Endothelial cell (in vitro differentiated cells): ENCODE results near the gene RUNX3. TPM values are rescaled to one million over a fixed set of nuclear protein-coding genes. Genes with fewer than 3 reads are reported as not detected.

ENCODE experiments used
- DNase-seq: peaks from one replicate; pipeline ENCODE4 v3.0.0; 2021; ENCODE audit warnings: low spot score
- H3K27ac Mint-ChIP-seq: one replicate; pipeline ENCODE4 v1.8.0; 2021; ENCODE audit warnings: mixed read lengths, inconsistent platforms; ENCODE audit not compliant: unreplicated experiment
- H3K27me3 Mint-ChIP-seq: one replicate; pipeline ENCODE4 v1.8.0; 2021; ENCODE audit warnings: mild to moderate bottlenecking, moderate library complexity, mixed read lengths, inconsistent platforms; ENCODE audit not compliant: unreplicated experiment
- H3K36me3 Mint-ChIP-seq: one replicate; pipeline ENCODE4 v1.8.0; 2021; ENCODE audit warnings: mild to moderate bottlenecking, low read depth, mixed read lengths, inconsistent platforms; ENCODE audit not compliant: unreplicated experiment
- H3K4me1 Mint-ChIP-seq: one replicate; pipeline ENCODE4 v1.8.0; 2021; ENCODE audit warnings: mild to moderate bottlenecking, mixed read lengths, inconsistent platforms; ENCODE audit not compliant: unreplicated experiment
- H3K4me3 Mint-ChIP-seq: one replicate; pipeline ENCODE4 v1.8.0; 2021; ENCODE audit warnings: mild to moderate bottlenecking, mixed read lengths, inconsistent platforms; ENCODE audit not compliant: unreplicated experiment
- H3K9me3 Mint-ChIP-seq: one replicate; pipeline ENCODE4 v1.8.0; 2021; ENCODE audit warnings: mixed read lengths, inconsistent platforms; ENCODE audit not compliant: unreplicated experiment
- total RNA-seq: library from RNA; stranded (reverse); fragmentation: NEBNext Ultra II Directional; extraction: Animal tissue kit (Norgen Biotek cat#: 25700); gene quantifications from one replicate; pipeline ENCODE4 v1.2.1, GENCODE V29; 2021; ENCODE audit not compliant: unreplicated experiment
- TF ChIP-seq, protein P1 (sequence below): fragments of 200-600 bp; sonication (generic); IDR thresholded peaks from one replicate; pipeline ENCODE4 v1.5.0; 2021; ENCODE audit warnings: antibody characterized with exemption; ENCODE audit not compliant: unreplicated experiment

The RUNX3 gene
- total RNA-seq, 1 donor from 2014 or later = 1.8 TPM

DNA sequence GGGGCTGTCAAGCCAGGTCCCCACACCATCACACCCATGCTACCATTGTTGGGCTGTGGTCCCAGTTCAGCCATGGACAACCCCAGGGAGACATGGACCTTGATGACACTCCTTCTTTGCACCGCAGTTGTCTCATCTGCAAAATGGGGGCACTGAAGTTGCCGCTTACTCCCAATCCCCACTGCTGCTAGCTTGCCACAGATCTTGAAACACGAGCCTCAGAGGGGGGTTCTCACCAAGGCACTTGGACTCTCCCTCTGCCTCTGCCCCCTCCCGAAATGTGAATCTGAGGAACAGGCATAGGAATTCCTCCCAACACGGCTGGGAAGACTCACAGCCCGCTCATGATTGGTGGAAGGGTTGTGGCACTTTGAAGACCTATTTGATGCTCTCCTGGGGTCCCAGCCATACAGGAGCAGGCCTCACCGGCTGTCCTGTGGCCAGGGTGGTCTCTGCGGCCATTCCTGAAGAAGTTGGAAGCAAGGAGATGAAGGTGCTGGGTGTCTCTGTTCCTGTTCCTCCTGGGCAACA, 31.1 kb downstream of the RUNX3 start:
- TF ChIP-seq, protein P1, sequence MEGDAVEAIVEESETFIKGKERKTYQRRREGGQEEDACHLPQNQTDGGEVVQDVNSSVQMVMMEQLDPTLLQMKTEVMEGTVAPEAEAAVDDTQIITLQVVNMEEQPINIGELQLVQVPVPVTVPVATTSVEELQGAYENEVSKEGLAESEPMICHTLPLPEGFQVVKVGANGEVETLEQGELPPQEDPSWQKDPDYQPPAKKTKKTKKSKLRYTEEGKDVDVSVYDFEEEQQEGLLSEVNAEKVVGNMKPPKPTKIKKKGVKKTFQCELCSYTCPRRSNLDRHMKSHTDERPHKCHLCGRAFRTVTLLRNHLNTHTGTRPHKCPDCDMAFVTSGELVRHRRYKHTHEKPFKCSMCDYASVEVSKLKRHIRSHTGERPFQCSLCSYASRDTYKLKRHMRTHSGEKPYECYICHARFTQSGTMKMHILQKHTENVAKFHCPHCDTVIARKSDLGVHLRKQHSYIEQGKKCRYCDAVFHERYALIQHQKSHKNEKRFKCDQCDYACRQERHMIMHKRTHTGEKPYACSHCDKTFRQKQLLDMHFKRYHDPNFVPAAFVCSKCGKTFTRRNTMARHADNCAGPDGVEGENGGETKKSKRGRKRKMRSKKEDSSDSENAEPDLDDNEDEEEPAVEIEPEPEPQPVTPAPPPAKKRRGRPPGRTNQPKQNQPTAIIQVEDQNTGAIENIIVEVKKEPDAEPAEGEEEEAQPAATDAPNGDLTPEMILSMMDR = no peak
- no peaks in the 10 kb centered on the region for H3K36me3 Mint-ChIP-seq
- H3K4me3 Mint-ChIP-seq = no peak overlapping the region
- H3K9me3 Mint-ChIP-seq = no peaks in the 10 kb centered on the region
- H3K27ac Mint-ChIP-seq = no peak overlapping the region
- H3K4me1 Mint-ChIP-seq = no peaks in the 10 kb centered on the region
- DNase-seq = no peak
- H3K27me3 Mint-ChIP-seq = no peaks in the 10 kb centered on the region

DNA sequence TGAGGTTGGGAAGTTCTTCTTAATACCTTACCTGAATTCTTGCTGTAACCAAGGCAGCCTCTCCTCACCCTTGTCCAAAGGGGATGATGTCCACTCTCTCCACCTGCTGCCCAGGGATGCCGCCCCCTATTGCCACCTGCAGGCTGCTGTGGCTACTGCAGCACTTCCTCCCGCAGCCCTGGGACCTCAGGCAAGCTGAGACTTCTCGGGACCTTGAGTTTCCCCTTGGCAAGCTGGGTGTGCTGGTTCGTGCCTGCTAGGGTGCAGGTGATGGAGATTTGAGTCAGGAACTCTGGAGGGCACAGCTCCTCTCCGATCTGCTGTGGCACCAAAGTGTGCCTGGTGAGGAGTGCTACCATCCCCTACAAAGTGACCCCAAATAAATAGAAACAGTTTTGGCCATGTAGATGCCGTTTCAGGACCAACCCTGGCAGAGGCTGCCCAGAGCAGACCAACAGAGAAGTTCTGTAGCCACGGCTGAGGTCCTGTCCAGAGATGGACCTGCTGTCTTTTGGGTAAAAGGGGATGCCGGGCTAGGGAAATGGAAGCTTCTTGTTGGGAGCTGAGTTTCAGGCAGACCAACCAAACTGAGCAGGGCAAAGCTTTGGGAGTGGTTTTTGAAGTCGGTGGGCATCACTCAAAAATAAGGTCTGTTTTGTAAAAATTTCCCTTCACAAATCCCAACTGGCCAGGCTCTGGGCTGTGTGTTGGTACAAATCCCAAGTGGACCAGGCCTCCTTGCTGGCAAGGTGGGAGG, 31.7 kb downstream of the RUNX3 start:
- H3K27me3 Mint-ChIP-seq = no peaks in the 10 kb centered on the region
- DNase-seq = peak; percentile 80
- TF ChIP-seq, protein P1 = peak; percentile 67
- H3K36me3 Mint-ChIP-seq = no peaks in the 10 kb centered on the region
- H3K9me3 Mint-ChIP-seq = no peaks in the 10 kb centered on the region
- H3K4me1 Mint-ChIP-seq = no peaks in the 10 kb centered on the region
- no peak overlapping the region for H3K27ac Mint-ChIP-seq
- no peak overlapping the region for H3K4me3 Mint-ChIP-seq

DNA sequence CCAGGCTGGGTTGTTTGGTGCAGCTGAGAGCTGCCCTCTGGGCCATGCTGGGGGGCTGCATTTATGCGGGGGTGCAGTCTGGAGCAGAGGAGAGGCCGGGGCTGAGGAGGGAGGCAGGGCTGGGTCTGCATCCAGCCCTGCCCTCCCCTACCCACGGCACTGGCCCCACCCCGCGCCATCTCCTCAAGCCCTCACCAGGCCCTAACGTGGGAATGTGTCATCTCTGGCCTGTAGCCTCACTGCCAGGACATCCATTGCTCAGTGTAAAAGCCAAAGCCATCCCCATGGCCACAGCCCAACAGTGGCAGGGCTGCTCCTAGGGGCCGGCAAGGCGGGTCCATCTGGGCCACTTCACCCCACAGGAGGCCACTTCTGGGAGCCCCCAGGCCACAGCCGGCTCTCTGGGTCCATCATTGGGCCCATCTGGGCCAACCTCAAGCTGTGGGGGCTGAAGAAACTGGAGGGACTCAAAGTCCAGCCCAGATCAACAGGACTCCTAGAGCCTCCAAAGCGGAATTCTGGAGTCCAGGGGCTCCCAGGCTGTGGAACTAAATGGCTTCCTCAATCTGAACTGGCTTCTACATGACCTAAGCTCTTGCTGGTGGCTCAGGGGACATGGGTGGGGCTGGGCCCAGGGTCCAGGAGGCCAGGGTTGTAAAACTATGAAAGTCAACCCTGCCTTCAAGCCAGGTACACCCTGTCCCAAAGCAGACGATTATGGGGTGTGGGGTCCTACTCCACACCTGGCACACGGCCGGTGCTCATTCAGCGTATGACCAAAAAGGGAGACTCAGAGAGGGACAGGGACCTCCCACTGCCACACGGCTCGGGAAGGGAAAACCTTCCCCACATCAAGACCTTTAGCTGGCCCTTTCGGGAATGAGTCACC, 32.6 kb downstream of the RUNX3 start:
- no peak overlapping the region for H3K4me3 Mint-ChIP-seq
- no peak for DNase-seq
- peaks cover 3% of the 10 kb centered on the region for H3K9me3 Mint-ChIP-seq
- TF ChIP-seq, protein P1 = no peak
- H3K4me1 Mint-ChIP-seq = no peaks in the 10 kb centered on the region
- no peak overlapping the region for H3K27ac Mint-ChIP-seq
- H3K36me3 Mint-ChIP-seq = peaks cover 7% of the 10 kb centered on the region
- no peaks in the 10 kb centered on the region for H3K27me3 Mint-ChIP-seq

DNA sequence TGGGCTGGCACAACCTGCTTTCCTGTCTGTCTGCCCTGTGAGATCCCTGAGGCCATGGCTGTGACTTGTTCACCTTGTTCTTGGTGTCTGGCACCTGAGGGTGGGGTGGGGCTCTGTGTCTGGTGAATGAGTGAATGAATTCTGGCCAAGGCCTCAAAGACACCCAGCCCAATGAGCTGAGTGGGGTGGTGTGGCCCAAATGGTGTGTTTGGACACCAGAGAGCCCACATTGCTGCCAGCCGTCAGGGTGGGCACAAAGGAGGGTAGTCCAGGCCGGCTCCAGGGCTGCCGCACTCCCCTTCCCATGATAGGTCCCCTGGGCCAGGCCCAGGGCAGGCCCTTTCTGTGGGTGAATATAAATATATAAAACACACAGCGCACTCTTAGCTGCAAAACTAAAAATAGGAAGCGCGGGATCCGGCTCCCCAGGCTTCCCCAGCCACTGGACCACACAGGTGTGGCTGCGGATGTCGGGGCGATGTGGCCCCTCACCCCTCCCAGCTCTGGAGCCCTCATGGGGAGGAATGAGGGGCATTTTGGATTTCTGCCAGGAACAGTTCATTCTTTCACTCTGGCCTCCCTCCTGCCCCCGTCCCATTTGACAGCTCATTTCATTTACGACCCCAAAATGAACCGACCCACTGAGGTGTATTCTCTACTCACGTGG, 33.3 kb downstream of the RUNX3 start:
- DNase-seq = no peak
- TF ChIP-seq, protein P1 = no peak
- Mint-ChIP-seq H3K4me1 (no peaks in the 10 kb centered on the region), H3K27me3 (no peaks in the 10 kb centered on the region), H3K4me3 (no peak overlapping the region), H3K27ac (no peak overlapping the region), H3K36me3 (peaks cover 9% of the 10 kb centered on the region), H3K9me3 (peaks cover 5% of the 10 kb centered on the region)
